CMK (cell line): ENCODE results near the gene ANKS1B.

Experiments
- DNase-seq: peaks from one replicate; pipeline ENCODE4 v3.0.0-alpha.2; 2010; ENCODE audit warnings: low read depth

The ANKS1B gene

GRCh38 chr12:98945864-98946263, 1038.9 kb downstream of the ANKS1B start:
- DNase-seq: no peak

GRCh38 chr12:98939926-98940325, 1044.8 kb downstream of the ANKS1B start:
- no peak for DNase-seq

GRCh38 chr12:98939350-98939749, 1045.4 kb downstream of the ANKS1B start:
- DNase-seq: no peak

- DNase-seq: no peak
These were observed 1048.9 kb downstream of the ANKS1B start for GRCh38 chr12:98935847-98936246.

GRCh38 chr12:98922871-98923270, 1061.9 kb downstream of the ANKS1B start:
- no peak for DNase-seq

- DNase-seq: no peak
These were observed 1066.4 kb downstream of the ANKS1B start for GRCh38 chr12:98918176-98918863.

- no peak for DNase-seq
These were observed 1068.6 kb downstream of the ANKS1B start for GRCh38 chr12:98916106-98916505.

GRCh38 chr12:98912401-98912974, 1072.2 kb downstream of the ANKS1B start:
- DNase-seq: no peak

- DNase-seq: no peak
These were observed 1073.3 kb downstream of the ANKS1B start for GRCh38 chr12:98911396-98911795.

- no peak for DNase-seq
These were observed 1075.0 kb downstream of the ANKS1B start for GRCh38 chr12:98909746-98910145.

- no peak for DNase-seq
These were observed 1075.9 kb downstream of the ANKS1B start for GRCh38 chr12:98908866-98909265.

- no peak for DNase-seq
These were observed 1080.9 kb downstream of the ANKS1B start for GRCh38 chr12:98903875-98904274.

GRCh38 chr12:98901189-98901588, 1083.5 kb downstream of the ANKS1B start:
- DNase-seq: no peak

- no peak for DNase-seq
These were observed 1087.8 kb downstream of the ANKS1B start for GRCh38 chr12:98896938-98897337.

- no peak for DNase-seq
These were observed 1089.6 kb downstream of the ANKS1B start for GRCh38 chr12:98895086-98895651.

- DNase-seq: no peak
These were observed 1090.2 kb downstream of the ANKS1B start for GRCh38 chr12:98894412-98895085.

GRCh38 chr12:98893675-98894411, 1090.9 kb downstream of the ANKS1B start:
- no peak for DNase-seq

GRCh38 chr12:98893126-98893674, 1091.5 kb downstream of the ANKS1B start:
- DNase-seq: no peak

- DNase-seq: no peak
These were observed 1099.0 kb downstream of the ANKS1B start for GRCh38 chr12:98885778-98886177.

- no peak for DNase-seq
These were observed 1101.5 kb downstream of the ANKS1B start for GRCh38 chr12:98883231-98883630.

- no peak for DNase-seq
These were observed 1102.2 kb downstream of the ANKS1B start for GRCh38 chr12:98882526-98882925.

- no peak for DNase-seq
These were observed 1111.0 kb downstream of the ANKS1B start for GRCh38 chr12:98873776-98874175.
